H1 (cell line): ENCODE results near the gene PEX3.

Experiments
- CEBPB ChIP-seq: IDR thresholded peaks from 2 replicates; pipeline ENCODE4 v1.6.1; 2012; ENCODE audit warnings: low read depth, low read length
- EP300 ChIP-seq, 2 experiments: IDR thresholded peaks; 1 replicate in 1 of 2; 2 replicates in 1 of 2; pipeline ENCODE4 v1.6.1; 2011 to 2012; ENCODE audit warnings: low read depth in 2 of 2, low read length in 2 of 2, mild to moderate bottlenecking in 2 of 2, borderline replicate concordance in 1 of 2, inconsistent platforms in 1 of 2, moderate library complexity in 1 of 2
- FOSL1 ChIP-seq: IDR thresholded peaks from 2 replicates; pipeline ENCODE4 v1.6.1; 2011; ENCODE audit warnings: mild to moderate bottlenecking, low read depth, low read length, moderate library complexity; ENCODE audit not compliant: insufficient read depth
- JUND ChIP-seq: IDR thresholded peaks from 2 replicates; pipeline ENCODE4 v1.6.1; 2011; ENCODE audit warnings: mild to moderate bottlenecking, improper control_type of control experiment, low read length
- PHF8 ChIP-seq: fragments of 200-600 bp; sonication (generic); conservative IDR thresholded peaks from 2 replicates; pipeline ENCODE4 v1.7.1; 2012; ENCODE audit warnings: low read depth, mild to moderate bottlenecking, inconsistent platforms, low read length, moderate library complexity
- POLR2AphosphoS5 ChIP-seq: IDR thresholded peaks from 2 replicates; pipeline ENCODE4 v1.6.1; 2011; ENCODE audit warnings: low read depth, low read length
- RNF2 ChIP-seq: fragments of 200-900, 300-1000 bp; sonication (generic); IDR thresholded peaks from 2 replicates; pipeline ENCODE4 v1.7.1; 2016; ENCODE audit warnings: borderline replicate concordance, low read depth, mild to moderate bottlenecking, antibody characterized with exemption, low read length; ENCODE audit not compliant: poor library complexity, severe bottlenecking; ENCODE audit errors: missing control alignments
- SP2 ChIP-seq: IDR thresholded peaks from 2 replicates; pipeline ENCODE4 v1.6.1; 2012; ENCODE audit warnings: mild to moderate bottlenecking, low read length, inconsistent platforms
- TF ChIP-seq, protein P1 (sequence below), 3 experiments: IDR thresholded peaks; 1 replicate in 2 of 3; 2 replicates in 1 of 3; pipeline versions ENCODE4 v1.5.1 to v1.6.1; 2011; ENCODE audit warnings: low read length in 3 of 3, mild to moderate bottlenecking in 3 of 3, inconsistent platforms in 2 of 3, low read depth in 1 of 3, moderate library complexity in 1 of 3; ENCODE audit not compliant: insufficient read depth in 1 of 3; ENCODE audit errors: control extremely low read depth in 1 of 3

DNA sequence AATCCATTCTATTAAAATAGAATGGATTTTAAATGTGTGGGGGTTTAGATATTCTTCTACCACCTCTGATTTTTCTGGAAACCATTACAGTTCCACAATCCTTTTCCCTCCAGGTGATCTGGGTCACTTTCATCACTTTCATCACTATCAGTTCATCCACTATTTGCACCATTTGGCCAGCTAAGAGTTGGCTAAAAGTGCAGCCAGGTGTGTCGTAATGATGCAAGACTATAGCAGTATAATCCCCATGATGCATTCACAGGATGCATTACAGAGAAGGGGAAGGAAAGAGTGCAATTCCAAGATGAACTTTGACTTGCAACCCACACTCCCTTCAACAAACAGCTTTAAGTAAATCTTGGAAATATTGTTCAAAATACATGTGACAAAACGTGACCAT is 56.0 kb downstream of the PEX3 start:
- TF ChIP-seq JUND (no peak), FOSL1 (no peak), PHF8 (no peak), CEBPB (no peak), SP2 (no peak), RNF2 (no peak), POLR2AphosphoS5 (no peak), EP300 (IDR thresholded peaks at IDR 0.05; ENCODE audit: borderline replicate concordance in 1 of 2, low read depth in 2 of 2, low read length in 2 of 2) (no peak)
- TF ChIP-seq, protein P1, sequence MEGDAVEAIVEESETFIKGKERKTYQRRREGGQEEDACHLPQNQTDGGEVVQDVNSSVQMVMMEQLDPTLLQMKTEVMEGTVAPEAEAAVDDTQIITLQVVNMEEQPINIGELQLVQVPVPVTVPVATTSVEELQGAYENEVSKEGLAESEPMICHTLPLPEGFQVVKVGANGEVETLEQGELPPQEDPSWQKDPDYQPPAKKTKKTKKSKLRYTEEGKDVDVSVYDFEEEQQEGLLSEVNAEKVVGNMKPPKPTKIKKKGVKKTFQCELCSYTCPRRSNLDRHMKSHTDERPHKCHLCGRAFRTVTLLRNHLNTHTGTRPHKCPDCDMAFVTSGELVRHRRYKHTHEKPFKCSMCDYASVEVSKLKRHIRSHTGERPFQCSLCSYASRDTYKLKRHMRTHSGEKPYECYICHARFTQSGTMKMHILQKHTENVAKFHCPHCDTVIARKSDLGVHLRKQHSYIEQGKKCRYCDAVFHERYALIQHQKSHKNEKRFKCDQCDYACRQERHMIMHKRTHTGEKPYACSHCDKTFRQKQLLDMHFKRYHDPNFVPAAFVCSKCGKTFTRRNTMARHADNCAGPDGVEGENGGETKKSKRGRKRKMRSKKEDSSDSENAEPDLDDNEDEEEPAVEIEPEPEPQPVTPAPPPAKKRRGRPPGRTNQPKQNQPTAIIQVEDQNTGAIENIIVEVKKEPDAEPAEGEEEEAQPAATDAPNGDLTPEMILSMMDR (IDR thresholded peaks at IDR 0.05; ENCODE audit: control extremely low read depth in 1 of 3, insufficient read depth in 1 of 3, low read depth in 1 of 3, low read length in 3 of 3): no peak
